SK-N-SH treated with all-trans-retinoic acid at 6 μM for 48 hours (cell line): ENCODE results near the gene PCDHGC3.
A peak's percentile ranks its signal among the peaks of the same experiment; 100 is the strongest.

Source experiments
- ATAC-seq: fragments of 200-7000 bp; cut with Tn5 transposase; 3 replicates; pipeline ENCODE4 v1.9.1; 2020; ENCODE audit warnings: mild to moderate bottlenecking, moderate library complexity
- ARNTL ChIP-seq: fragments of 450-650 bp; formaldehyde crosslinking; IDR thresholded peaks from 2 replicates; pipeline ENCODE4 v1.5.0; 2020; ENCODE audit warnings: low read depth, mild to moderate bottlenecking, moderate library complexity, borderline replicate concordance
- CSDC2 ChIP-seq: fragments of 250-450 bp; sonication (Bioruptor Pico); IDR thresholded peaks from 2 replicates; pipeline ENCODE4 v1.5.0; 2020; ENCODE audit warnings: mild to moderate bottlenecking, moderate library complexity
- ESRRG ChIP-seq: fragments of 250-450 bp; sonication (Bioruptor Pico); IDR thresholded peaks from 2 replicates; pipeline ENCODE4 v1.6.1; 2021; ENCODE audit warnings: mild to moderate bottlenecking
- GLIS3 ChIP-seq: fragments of 250-450 bp; sonication (Bioruptor Pico); IDR thresholded peaks from 2 replicates; pipeline ENCODE4 v1.5.0; 2020; ENCODE audit warnings: mild to moderate bottlenecking, moderate library complexity
- OSR1 ChIP-seq: fragments of 250-450 bp; sonication (Bioruptor Pico); IDR thresholded peaks from 2 replicates; pipeline ENCODE4 v1.8.0; 2022; ENCODE audit warnings: moderate library complexity, mild to moderate bottlenecking, inconsistent platforms
- PPARA ChIP-seq: fragments of 250-450 bp; sonication (Bioruptor Pico); IDR thresholded peaks from 2 replicates; pipeline ENCODE4 v1.5.0; 2020; ENCODE audit warnings: mild to moderate bottlenecking, borderline replicate concordance
- RARB ChIP-seq: fragments of 250-450 bp; sonication (Bioruptor Pico); IDR thresholded peaks from 2 replicates; pipeline ENCODE4 v1.8.0; 2021; ENCODE audit warnings: mild to moderate bottlenecking, moderate library complexity
- SNAI2 ChIP-seq: fragments of 250-450 bp; sonication (Bioruptor Pico); IDR thresholded peaks from 2 replicates; pipeline ENCODE4 v1.5.0; 2020; ENCODE audit warnings: mild to moderate bottlenecking, moderate library complexity
- TCF4 ChIP-seq: fragments of 250-450 bp; sonication (Bioruptor Pico); IDR thresholded peaks from 2 replicates; pipeline ENCODE4 v1.8.0; 2021; ENCODE audit warnings: mild to moderate bottlenecking, moderate library complexity, borderline replicate concordance
- TSHZ2 ChIP-seq: fragments of 250-450 bp; sonication (Bioruptor Pico); IDR thresholded peaks from 2 replicates; pipeline ENCODE4 v1.5.0; 2020; ENCODE audit warnings: mild to moderate bottlenecking, moderate library complexity
- ZC3H10 ChIP-seq: fragments of 250-450 bp; sonication (Bioruptor Pico); IDR thresholded peaks from 2 replicates; pipeline ENCODE4 v1.5.1; 2021; ENCODE audit warnings: mild to moderate bottlenecking, moderate library complexity
- ZFP3 ChIP-seq: fragments of 250-450 bp; sonication (Bioruptor Pico); IDR thresholded peaks from 2 replicates; pipeline ENCODE4 v1.5.0; 2020; ENCODE audit warnings: mild to moderate bottlenecking, moderate library complexity
- ZFP30 ChIP-seq: fragments of 450-650 bp; formaldehyde crosslinking; IDR thresholded peaks from 2 replicates; pipeline ENCODE4 v1.5.0; 2022; ENCODE audit warnings: mild to moderate bottlenecking, moderate library complexity
- ZNF565 ChIP-seq: fragments of 450-650 bp; formaldehyde crosslinking; conservative IDR thresholded peaks from 2 replicates; pipeline ENCODE4 v1.5.0; 2020; ENCODE audit warnings: low read depth, mild to moderate bottlenecking, moderate library complexity
- ZNF70 ChIP-seq: fragments of 450-650 bp; formaldehyde crosslinking; IDR thresholded peaks from 2 replicates; pipeline ENCODE4 v1.5.0; 2020; ENCODE audit warnings: mild to moderate bottlenecking, moderate library complexity
- ZNF8 ChIP-seq: fragments of 450-650 bp; formaldehyde crosslinking; IDR thresholded peaks from 2 replicates; pipeline ENCODE4 v1.5.0; 2020; ENCODE audit warnings: mild to moderate bottlenecking, moderate library complexity
- TF ChIP-seq, protein P1 (sequence below): fragments of 250-450 bp; sonication (Bioruptor Pico); IDR thresholded peaks from 2 replicates; pipeline ENCODE4 v1.8.0; 2020; ENCODE audit warnings: mild to moderate bottlenecking, moderate library complexity, borderline replicate concordance
- TF ChIP-seq, protein P2 (sequence below): fragments of 250-450 bp; sonication (Bioruptor Pico); IDR thresholded peaks from 2 replicates; pipeline ENCODE4 v1.5.1; 2020; ENCODE audit warnings: low read depth, mild to moderate bottlenecking, moderate library complexity

Gene PCDHGC3

DNA sequence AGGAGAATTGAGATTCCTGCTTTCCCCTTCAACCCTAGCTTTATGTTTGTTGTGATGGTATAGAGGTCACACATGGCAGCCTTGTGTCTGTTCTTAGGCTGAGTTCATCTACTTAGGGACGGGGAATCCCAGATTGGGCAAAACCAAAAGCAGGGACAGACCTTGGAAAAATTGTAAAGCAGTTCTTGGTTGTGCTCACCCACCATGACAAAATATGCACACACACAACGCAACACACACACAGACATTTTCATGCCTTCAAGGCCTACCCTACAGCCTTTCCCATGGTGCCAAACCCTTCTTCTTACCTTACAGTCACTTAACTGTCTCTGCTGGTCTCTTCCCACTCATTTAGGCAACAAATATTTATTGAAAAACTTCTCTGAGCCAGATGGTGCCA, 27.9 kb downstream of the PCDHGC3 start (continued):
- TF ChIP-seq, protein P1, sequence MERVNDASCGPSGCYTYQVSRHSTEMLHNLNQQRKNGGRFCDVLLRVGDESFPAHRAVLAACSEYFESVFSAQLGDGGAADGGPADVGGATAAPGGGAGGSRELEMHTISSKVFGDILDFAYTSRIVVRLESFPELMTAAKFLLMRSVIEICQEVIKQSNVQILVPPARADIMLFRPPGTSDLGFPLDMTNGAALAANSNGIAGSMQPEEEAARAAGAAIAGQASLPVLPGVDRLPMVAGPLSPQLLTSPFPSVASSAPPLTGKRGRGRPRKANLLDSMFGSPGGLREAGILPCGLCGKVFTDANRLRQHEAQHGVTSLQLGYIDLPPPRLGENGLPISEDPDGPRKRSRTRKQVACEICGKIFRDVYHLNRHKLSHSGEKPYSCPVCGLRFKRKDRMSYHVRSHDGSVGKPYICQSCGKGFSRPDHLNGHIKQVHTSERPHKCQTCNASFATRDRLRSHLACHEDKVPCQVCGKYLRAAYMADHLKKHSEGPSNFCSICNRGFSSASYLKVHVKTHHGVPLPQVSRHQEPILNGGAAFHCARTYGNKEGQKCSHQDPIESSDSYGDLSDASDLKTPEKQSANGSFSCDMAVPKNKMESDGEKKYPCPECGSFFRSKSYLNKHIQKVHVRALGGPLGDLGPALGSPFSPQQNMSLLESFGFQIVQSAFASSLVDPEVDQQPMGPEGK (CRISPR knock-in tag) = no peak
- TF ChIP-seq, all 23 proteins: peak for 0

GRCh38 chr5:141504216-141504615, 28.4 kb downstream of the PCDHGC3 start:
- no peak for ATAC-seq

DNA sequence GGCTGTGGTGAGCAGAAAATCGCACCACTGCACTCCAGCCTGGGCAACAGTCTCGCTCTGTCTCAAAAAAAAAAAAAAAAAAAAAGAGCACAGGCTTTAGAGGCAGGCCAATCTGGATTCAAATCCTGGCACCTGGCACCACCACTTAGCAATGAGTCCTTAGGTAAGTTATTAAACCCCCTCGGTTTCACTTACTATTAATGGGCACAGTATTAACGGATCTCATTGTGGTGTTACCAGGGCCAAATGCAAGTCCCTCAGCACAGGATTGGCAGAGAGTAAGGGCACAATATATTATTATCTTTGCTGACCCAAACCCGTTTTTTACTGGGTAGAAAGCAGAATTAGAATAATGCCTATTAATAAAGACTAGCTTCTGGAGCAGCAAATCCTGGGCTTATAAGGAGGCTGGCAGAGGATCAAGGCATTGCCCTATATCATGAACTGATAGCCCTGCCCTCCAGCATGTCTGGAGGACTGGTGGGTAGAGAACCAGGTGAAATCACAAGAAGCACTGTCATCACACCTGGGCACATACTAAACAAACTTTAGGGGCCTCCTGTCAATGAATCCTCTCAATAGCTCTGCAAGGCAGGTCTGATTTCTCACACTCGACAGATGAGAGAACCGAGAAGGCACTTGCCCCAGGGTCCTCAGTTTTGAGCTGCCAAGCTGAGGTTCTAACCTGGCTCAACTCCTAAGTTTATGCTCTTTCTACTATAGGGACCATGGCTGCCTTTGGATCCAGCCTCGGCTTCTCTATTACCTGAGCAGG, 30.8 kb downstream of the PCDHGC3 start:
- no peak for ATAC-seq
- TF ChIP-seq ZNF565 (CRISPR knock-in tag) (no peak), ZFP3 (CRISPR knock-in tag) (no peak), SNAI2 (CRISPR knock-in tag) (no peak), CSDC2 (no peak), ARNTL (no peak), ZNF8 (CRISPR knock-in tag) (no peak), ESRRG (CRISPR knock-in tag) (no peak), GLIS3 (no peak), ZC3H10 (CRISPR knock-in tag) (no peak), PPARA (CRISPR knock-in tag) (no peak), TSHZ2 (CRISPR knock-in tag) (no peak), RARB (no peak)

More at GRCh38 chr5:141504216-141504615, 28.4 kb downstream of the PCDHGC3 start:
- TF ChIP-seq ESRRG (CRISPR knock-in tag) = no peak
- TF ChIP-seq ZNF70 = no peak

GRCh38 chr5:141507387-141508091, 31.8 kb downstream of the PCDHGC3 start:
- no peak for TF ChIP-seq CSDC2
- no peak for TF ChIP-seq TCF4 (CRISPR knock-in tag)
- no peak for TF ChIP-seq OSR1 (CRISPR knock-in tag)
- TF ChIP-seq ZC3H10 (CRISPR knock-in tag) = no peak
- no peak for TF ChIP-seq ZFP30 (CRISPR knock-in tag)
- no peak for TF ChIP-seq TSHZ2 (CRISPR knock-in tag)
- TF ChIP-seq ESRRG (CRISPR knock-in tag) = no peak
- TF ChIP-seq, protein P2, sequence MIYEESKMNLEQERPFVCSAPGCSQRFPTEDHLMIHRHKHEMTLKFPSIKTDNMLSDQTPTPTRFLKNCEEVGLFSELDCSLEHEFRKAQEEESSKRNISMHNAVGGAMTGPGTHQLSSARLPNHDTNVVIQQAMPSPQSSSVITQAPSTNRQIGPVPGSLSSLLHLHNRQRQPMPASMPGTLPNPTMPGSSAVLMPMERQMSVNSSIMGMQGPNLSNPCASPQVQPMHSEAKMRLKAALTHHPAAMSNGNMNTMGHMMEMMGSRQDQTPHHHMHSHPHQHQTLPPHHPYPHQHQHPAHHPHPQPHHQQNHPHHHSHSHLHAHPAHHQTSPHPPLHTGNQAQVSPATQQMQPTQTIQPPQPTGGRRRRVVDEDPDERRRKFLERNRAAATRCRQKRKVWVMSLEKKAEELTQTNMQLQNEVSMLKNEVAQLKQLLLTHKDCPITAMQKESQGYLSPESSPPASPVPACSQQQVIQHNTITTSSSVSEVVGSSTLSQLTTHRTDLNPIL = no peak
- TF ChIP-seq ZFP3 (CRISPR knock-in tag) = no peak
- TF ChIP-seq ZNF565 (CRISPR knock-in tag) = no peak
- peak; percentile 7; the same call in 2 of the 3 replicates for ATAC-seq
